Activated CD8-positive, alpha-beta memory T cell treated with anti-CD3 and anti-CD28 coated beads for 36 hours (primary cell): ENCODE measurements around the gene COPS7B. TPM values are rescaled to one million over a fixed set of nuclear protein-coding genes. Genes with fewer than 3 reads are reported as not detected.

Source experiments
- CTCF ChIA-PET: fragments of 350-600 bp; sonication (Branson Sonifier 250); formaldehyde crosslinking; loops from one replicate; lab custom pipeline; 2021; ENCODE audit warnings: antibody characterized with exemption; lab: Charles Lee
- POLR2A ChIA-PET: fragments of 350-600 bp; sonication (Branson Sonifier 250); formaldehyde crosslinking; loops from one replicate; lab custom pipeline; 2021; ENCODE audit warnings: antibody characterized with exemption; lab: Charles Lee
- total RNA-seq, 2 experiments: library from RNA; stranded (reverse); gene quantifications; one replicate each; pipeline ENCODE4 v1.2.3, GENCODE V29; 2021

Gene COPS7B
- total RNA-seq, 2 experiments from 2014 or later = 54.6 to 56.1 TPM

DNA sequence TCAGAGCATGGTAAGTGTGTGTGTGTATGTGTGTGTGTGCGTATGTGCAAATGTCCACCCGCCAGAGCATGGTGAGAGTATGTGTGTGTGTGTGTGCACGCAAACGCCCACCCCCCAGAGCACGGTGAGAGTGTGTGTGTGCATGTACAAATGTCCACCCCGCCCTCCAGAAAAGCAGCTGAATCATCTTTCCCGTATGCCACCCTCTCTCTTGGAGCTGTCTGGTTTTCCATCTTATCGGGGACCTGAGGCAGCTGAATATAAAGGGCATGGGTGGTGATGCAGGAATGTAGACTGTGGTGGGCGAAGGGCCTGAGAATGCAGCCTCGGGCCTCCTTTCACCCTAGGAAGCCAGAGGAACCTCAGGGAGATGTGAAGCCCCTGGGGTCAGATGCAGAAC lies 66.9 kb downstream of the COPS7B start:
- ChIA-PET CTCF (interaction anchor here (1.8 kb wide), 1 partner anchor 72 kb away, joined by 3 read pairs; no protein-coding TSS in a partner anchor), POLR2A (no interaction called here)

DNA sequence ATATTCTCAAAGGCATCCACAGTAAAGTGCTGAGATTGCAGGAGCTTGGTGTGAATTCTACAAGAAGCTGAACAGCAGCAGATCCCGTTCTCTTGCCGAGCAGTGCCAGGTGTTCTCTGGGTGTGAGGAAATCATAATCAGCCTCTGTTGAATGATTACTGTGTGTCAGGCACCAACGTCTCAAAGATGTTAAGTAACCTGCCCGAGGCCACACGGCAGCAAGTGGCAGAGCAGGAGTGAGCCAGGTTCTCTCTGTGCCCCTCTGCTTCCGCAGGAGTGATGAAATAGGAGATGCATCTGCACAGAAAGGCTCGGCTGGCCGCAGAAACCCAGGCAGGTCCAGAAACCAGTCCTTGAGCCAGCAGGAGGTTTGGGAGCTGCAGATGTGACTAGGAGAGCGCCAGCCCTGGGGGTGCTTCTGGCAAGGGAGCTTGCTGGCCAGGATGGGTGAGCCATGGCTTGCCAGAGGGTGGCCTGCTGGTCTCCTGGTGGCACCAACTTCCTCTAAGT lies 68.4 kb downstream of the COPS7B start:
- ChIA-PET POLR2A (no interaction called here), CTCF (no interaction called here)

DNA sequence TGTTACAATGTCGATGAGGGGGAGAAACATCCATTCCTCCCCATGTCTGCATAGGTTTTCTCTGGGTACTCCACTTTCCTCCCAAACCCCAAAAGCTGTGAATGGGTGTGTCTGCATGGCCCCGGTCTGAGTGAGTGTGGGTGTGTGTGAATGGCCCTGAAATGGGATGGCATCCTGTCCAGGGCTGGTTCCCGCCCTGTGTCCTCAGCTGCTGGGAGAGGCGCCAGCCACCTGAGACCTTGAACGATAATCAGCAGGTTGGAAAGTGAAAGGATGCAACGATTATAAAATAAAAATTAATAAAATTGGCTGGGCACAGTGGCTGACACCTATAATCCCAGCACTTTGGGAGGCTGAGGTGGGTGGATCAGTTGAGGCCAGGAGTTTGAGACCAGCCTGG lies 70.7 kb downstream of the COPS7B start:
- ChIA-PET POLR2A (no interaction called here), CTCF (no interaction called here)

Other genes starting within 250 kb of the COPS7B start
- not detected for gene TEX44, start 193.6 kb upstream of the COPS7B start, total RNA-seq
- gene PTMA, start 77.9 kb upstream of the COPS7B start, total RNA-seq = 1,000 to 10,000 TPM; 2,458 to 2,489 TPM
- 10 to 100 TPM; 32.3 to 35.6 TPM for gene PDE6D, start 5.2 kb upstream of the COPS7B start, total RNA-seq
- under 1 TPM in 1 of 2 experiments, not detected in 1; 0.25 TPM for gene NPPC, start 140.0 kb downstream of the COPS7B start, total RNA-seq
- 10 to 100 TPM; 30.6 to 33.7 TPM for gene DIS3L2, start 175.3 kb downstream of the COPS7B start, total RNA-seq